Neural cell (in vitro differentiated cells): ENCODE results near the gene NCS1. TPM values are rescaled to one million over a fixed set of nuclear protein-coding genes. Genes with fewer than 3 reads are reported as not detected.

Source experiments
- H2AFZ ChIP-seq: fragments of 200-600, 300-800 bp; sonication (generic), shearing (Covaris generic); 2 replicates; pipeline ENCODE4 v1.6.0; 2014; ENCODE audit warnings: low read depth, mild to moderate bottlenecking, antibody characterized with exemption, low read length, moderate library complexity
- H3F3A ChIP-seq: fragments of 200-600 bp; shearing (Covaris generic); 2 replicates; pipeline ENCODE4 v1.6.1; 2016; ENCODE audit warnings: mild to moderate bottlenecking, moderate library complexity, mixed read lengths, antibody characterized with exemption, low read length; ENCODE audit not compliant: insufficient read depth, poor library complexity, severe bottlenecking
- H3K27ac ChIP-seq: fragments of 200-600, 300-800 bp; sonication (generic), shearing (Covaris generic); 2 replicates; pipeline ENCODE4 v1.5.1; 2014; ENCODE audit warnings: mild to moderate bottlenecking, low read length, moderate library complexity
- H3K27me3 ChIP-seq: fragments of 300-800, 200-600 bp; sonication (generic), shearing (Covaris generic); 2 replicates; pipeline ENCODE4 v1.6.0; 2014; ENCODE audit warnings: mild to moderate bottlenecking, low read depth, low read length, moderate library complexity; ENCODE audit not compliant: insufficient read depth
- H3K36me3 ChIP-seq: fragments of 300-800, 200-600 bp; sonication (generic), shearing (Covaris generic); 2 replicates; pipeline ENCODE4 v1.5.1; 2014; ENCODE audit warnings: mild to moderate bottlenecking, antibody characterized with exemption, low read length, moderate library complexity; ENCODE audit not compliant: insufficient read depth
- H3K4me2 ChIP-seq: fragments of 300-800, 200-600 bp; sonication (generic), shearing (Covaris generic); 2 replicates; pipeline ENCODE4 v1.6.0; 2014; ENCODE audit warnings: mild to moderate bottlenecking, low read length
- H3K4me3 ChIP-seq: fragments of 300-800, 200-600 bp; sonication (generic), shearing (Covaris generic); 2 replicates; pipeline ENCODE4 v1.5.1; 2014; ENCODE audit warnings: mild to moderate bottlenecking, low read length, moderate library complexity
- H3K79me2 ChIP-seq: fragments of 200-600 bp; shearing (Covaris generic); replicated peaks from 2 replicates; pipeline ENCODE4 v1.6.0; 2014; ENCODE audit warnings: mild to moderate bottlenecking, low read length, moderate library complexity; ENCODE audit not compliant: insufficient read depth
- H3K9ac ChIP-seq: fragments of 300-800, 200-600 bp; sonication (generic), shearing (Covaris generic); 2 replicates; pipeline ENCODE4 v1.6.1; 2016; ENCODE audit warnings: mild to moderate bottlenecking, low read length, mixed read lengths
- H3K9me2 ChIP-seq: fragments of 200-600 bp; shearing (Covaris generic); 2 replicates; pipeline ENCODE4 v1.6.1; 2016; ENCODE audit warnings: mild to moderate bottlenecking, low read length, mixed read lengths; ENCODE audit not compliant: insufficient read depth
- H3K9me3 ChIP-seq: fragments of 200-600, 300-800 bp; sonication (generic), shearing (Covaris generic); 2 replicates; pipeline ENCODE4 v1.6.1; 2016; ENCODE audit warnings: mild to moderate bottlenecking, mixed run types, low read length, moderate library complexity, mixed read lengths
- H4K20me1 ChIP-seq: fragments of 200-600 bp; shearing (Covaris generic); 2 replicates; pipeline ENCODE4 v1.6.1; 2016; ENCODE audit warnings: mild to moderate bottlenecking, mixed run types; ENCODE audit not compliant: insufficient read depth
- CTCF ChIP-seq: fragments of 450-650 bp; IDR thresholded peaks from 2 replicates; pipeline ENCODE4 v1.5.1; 2014; ENCODE audit warnings: antibody characterized with exemption, mild to moderate bottlenecking, moderate library complexity; ENCODE audit not compliant: poor library complexity, severe bottlenecking
- EP300 ChIP-seq: fragments of 450-650 bp; conservative IDR thresholded peaks from 2 replicates; pipeline ENCODE4 v1.6.1; 2014; ENCODE audit warnings: antibody characterized with exemption, mild to moderate bottlenecking, moderate library complexity; ENCODE audit not compliant: poor library complexity, severe bottlenecking
- EZH2 ChIP-seq: fragments of 200-600, 300-800 bp; shearing (Covaris generic), sonication (generic); IDR thresholded peaks from 2 replicates; pipeline ENCODE4 v1.6.1; 2014; ENCODE audit warnings: antibody characterized with exemption, low read length, borderline replicate concordance, mild to moderate bottlenecking; ENCODE audit not compliant: insufficient read depth, poor library complexity, severe bottlenecking
- MXI1 ChIP-seq: fragments of 450-650 bp; conservative IDR thresholded peaks from 2 replicates; pipeline ENCODE4 v1.6.1; 2014; ENCODE audit warnings: antibody characterized with exemption, mild to moderate bottlenecking; ENCODE audit not compliant: poor library complexity, severe bottlenecking
- POLR2AphosphoS5 ChIP-seq: IDR thresholded peaks from 2 replicates; pipeline ENCODE4 v1.6.1; 2012
- RAD21 ChIP-seq: fragments of 450-650 bp; conservative IDR thresholded peaks from 2 replicates; pipeline ENCODE4 v1.6.1; 2014; ENCODE audit warnings: antibody characterized with exemption, mild to moderate bottlenecking, moderate library complexity
- SMC3 ChIP-seq: fragments of 450-650 bp; conservative IDR thresholded peaks from 2 replicates; pipeline ENCODE4 v1.6.1; 2014; ENCODE audit warnings: antibody characterized with exemption, mild to moderate bottlenecking, moderate library complexity; ENCODE audit not compliant: poor library complexity
- TAF1 ChIP-seq: IDR thresholded peaks from 2 replicates; pipeline ENCODE4 v1.6.1; 2012; ENCODE audit warnings: low read depth
- polyA plus RNA-seq: library from polyadenylated mRNA; depleted of rRNA; stranded (reverse); fragments of >200 nt; gene quantifications from 2 replicates; pipeline ENCODE4 v1.2.3, GENCODE V29; 2014
- TF ChIP-seq, protein P1 (sequence below): IDR thresholded peaks from 2 replicates; pipeline ENCODE4 v1.6.1; 2012; ENCODE audit warnings: borderline replicate concordance

NCS1 gene
- polyA plus RNA-seq, 1 donor from 2014 or later, result 73.3 TPM

- no peak overlapping the region for H3K27ac ChIP-seq
- H4K20me1 ChIP-seq, result peaks cover 3% of the 10 kb centered on the region
- H3K9me3 ChIP-seq, result no peaks in the 10 kb centered on the region
- no peaks in the 10 kb centered on the region for H3K36me3 ChIP-seq
- TF ChIP-seq TAF1 (no peak), EP300 (no peak), CTCF (no peak), POLR2AphosphoS5 (no peak), EZH2 (no peak), SMC3 (no peak), MXI1 (no peak)
- TF ChIP-seq, protein P1, sequence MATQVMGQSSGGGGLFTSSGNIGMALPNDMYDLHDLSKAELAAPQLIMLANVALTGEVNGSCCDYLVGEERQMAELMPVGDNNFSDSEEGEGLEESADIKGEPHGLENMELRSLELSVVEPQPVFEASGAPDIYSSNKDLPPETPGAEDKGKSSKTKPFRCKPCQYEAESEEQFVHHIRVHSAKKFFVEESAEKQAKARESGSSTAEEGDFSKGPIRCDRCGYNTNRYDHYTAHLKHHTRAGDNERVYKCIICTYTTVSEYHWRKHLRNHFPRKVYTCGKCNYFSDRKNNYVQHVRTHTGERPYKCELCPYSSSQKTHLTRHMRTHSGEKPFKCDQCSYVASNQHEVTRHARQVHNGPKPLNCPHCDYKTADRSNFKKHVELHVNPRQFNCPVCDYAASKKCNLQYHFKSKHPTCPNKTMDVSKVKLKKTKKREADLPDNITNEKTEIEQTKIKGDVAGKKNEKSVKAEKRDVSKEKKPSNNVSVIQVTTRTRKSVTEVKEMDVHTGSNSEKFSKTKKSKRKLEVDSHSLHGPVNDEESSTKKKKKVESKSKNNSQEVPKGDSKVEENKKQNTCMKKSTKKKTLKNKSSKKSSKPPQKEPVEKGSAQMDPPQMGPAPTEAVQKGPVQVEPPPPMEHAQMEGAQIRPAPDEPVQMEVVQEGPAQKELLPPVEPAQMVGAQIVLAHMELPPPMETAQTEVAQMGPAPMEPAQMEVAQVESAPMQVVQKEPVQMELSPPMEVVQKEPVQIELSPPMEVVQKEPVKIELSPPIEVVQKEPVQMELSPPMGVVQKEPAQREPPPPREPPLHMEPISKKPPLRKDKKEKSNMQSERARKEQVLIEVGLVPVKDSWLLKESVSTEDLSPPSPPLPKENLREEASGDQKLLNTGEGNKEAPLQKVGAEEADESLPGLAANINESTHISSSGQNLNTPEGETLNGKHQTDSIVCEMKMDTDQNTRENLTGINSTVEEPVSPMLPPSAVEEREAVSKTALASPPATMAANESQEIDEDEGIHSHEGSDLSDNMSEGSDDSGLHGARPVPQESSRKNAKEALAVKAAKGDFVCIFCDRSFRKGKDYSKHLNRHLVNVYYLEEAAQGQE, result no peak
- no peak overlapping the region for H2AFZ ChIP-seq
- no peaks in the 10 kb centered on the region for H3K9me2 ChIP-seq
- no peaks in the 10 kb centered on the region for H3K27me3 ChIP-seq
- no peaks in the 10 kb centered on the region for H3K79me2 ChIP-seq
- no peak overlapping the region for H3K4me3 ChIP-seq
- H3F3A ChIP-seq, result no peaks in the 10 kb centered on the region
- no peak overlapping the region for H3K4me2 ChIP-seq
- H3K9ac ChIP-seq, result no peak overlapping the region
Measured at GRCh38 chr9:130213911-130214761, 41.9 kb downstream of the NCS1 start.

GRCh38 chr9:130214776-130215340 lies 42.7 kb downstream of the NCS1 start:
- Histone ChIP-seq H3K79me2 (no peaks in the 10 kb centered on the region), H3K4me2 (no peak overlapping the region), H3F3A (no peaks in the 10 kb centered on the region), H3K27me3 (no peaks in the 10 kb centered on the region), H3K27ac (no peak overlapping the region), H3K9me3 (no peaks in the 10 kb centered on the region), H3K4me3 (no peak overlapping the region), H2AFZ (no peak overlapping the region), H4K20me1 (peaks cover 3% of the 10 kb centered on the region), H3K9ac (no peak overlapping the region), H3K36me3 (no peaks in the 10 kb centered on the region), H3K9me2 (no peaks in the 10 kb centered on the region)
- TF ChIP-seq CTCF (no peak), SMC3 (no peak), RAD21 (no peak)
- TF ChIP-seq, protein P1, result no peak
